ENCODE measurements around the gene COQ10A.
A peak's percentile ranks its signal among the peaks of the same experiment; 100 is the strongest.

Gene COQ10A

GRCh38 chr12:56266693-56267442 is at the start of gene COQ10A:
TSS of gene COQ10A (plus strand) at chr12:56266942. CDS start at chr12:56267119, 177 bp downstream.
- DNase-seq (ENCODE audit: low read depth): peak; percentile 70

- no peak for DNase-seq (ENCODE audit: low read depth)
Measured at GRCh38 chr12:56219840-56220239, 46.9 kb upstream of the COQ10A start.

GRCh38 chr12:56220611-56221231 is 46.0 kb upstream of the COQ10A start:
- no peak for DNase-seq (ENCODE audit: low read depth)

GRCh38 chr12:56221232-56221756 is 45.4 kb upstream of the COQ10A start:
- no peak for DNase-seq (ENCODE audit: low read depth)

- DNase-seq (ENCODE audit: low read depth): peak; percentile 87
Measured at GRCh38 chr12:56221757-56222530, 44.8 kb upstream of the COQ10A start, which contains the start of gene RNF41. TSS of gene RNF41 (minus strand) at chr12:56221922. CDS start at chr12:56214047, 7,875 bp downstream.

GRCh38 chr12:56222531-56222895 is 44.2 kb upstream of the COQ10A start:
- DNase-seq (ENCODE audit: low read depth): no peak

GRCh38 chr12:56223571-56224101 is 43.1 kb upstream of the COQ10A start:
- DNase-seq (ENCODE audit: low read depth): no peak

GRCh38 chr12:56224102-56224701 is 42.5 kb upstream of the COQ10A start, which contains the start of gene NABP2:
TSS of gene NABP2 (plus strand) at chr12:56224342. CDS start at chr12:56224857, 515 bp downstream.
- DNase-seq (ENCODE audit: low read depth): peak; percentile 86

- no peak for DNase-seq (ENCODE audit: low read depth)
Measured at GRCh38 chr12:56224954-56225353, 41.8 kb upstream of the COQ10A start.

GRCh38 chr12:56229082-56229481 is 37.7 kb upstream of the COQ10A start:
- no peak for DNase-seq (ENCODE audit: low read depth)

- DNase-seq (ENCODE audit: low read depth): no peak
Measured at GRCh38 chr12:56229916-56230431, 36.8 kb upstream of the COQ10A start, which contains the start of gene SLC39A5. TSS of gene SLC39A5 (plus strand) at chr12:56230051. CDS start at chr12:56231275, 1,224 bp downstream.

GRCh38 chr12:56230432-56231183 is 36.1 kb upstream of the COQ10A start:
- no peak for DNase-seq (ENCODE audit: low read depth)

- DNase-seq (ENCODE audit: low read depth): no peak
Measured at GRCh38 chr12:56231184-56231582, 35.6 kb upstream of the COQ10A start.

GRCh38 chr12:56234746-56235436 is 31.9 kb upstream of the COQ10A start:
- no peak for DNase-seq (ENCODE audit: low read depth)

- DNase-seq (ENCODE audit: low read depth): no peak
Measured at GRCh38 chr12:56236091-56236490, 30.7 kb upstream of the COQ10A start.

- no peak for DNase-seq (ENCODE audit: low read depth)
Measured at GRCh38 chr12:56236985-56237384, 29.8 kb upstream of the COQ10A start.

- no peak for DNase-seq (ENCODE audit: low read depth)
Measured at GRCh38 chr12:56237552-56237951, 29.2 kb upstream of the COQ10A start.

- no peak for DNase-seq (ENCODE audit: low read depth)
Measured at GRCh38 chr12:56241424-56242303, 25.1 kb upstream of the COQ10A start.

- DNase-seq (ENCODE audit: low read depth): no peak
Measured at GRCh38 chr12:56242986-56243385, 23.8 kb upstream of the COQ10A start.

Measured in stimulated activated CD8-positive, alpha-beta memory T cell treated with anti-CD3 and anti-CD28 coated beads, Interleukin-15, amount 100 ng/mL, for 24 hours (primary cell).